Vagina (tissue), 2 donors: ENCODE measurements around the gene PLP2.

ENCODE experiments used
- POLR2A ChIP-seq, 2 donors: fragments of 450-650 bp; IDR thresholded peaks; one replicate each; pipeline ENCODE4 v1.6.1; 2017; ENCODE audit warnings: antibody characterized with exemption in 2 of 2, mild to moderate bottlenecking in 2 of 2, moderate library complexity in 2 of 2
- TF ChIP-seq, protein P1 (sequence below), 3 experiments: fragments of 450-650 bp in 2 of 3; fragments of 200-600 bp in 1 of 3; sonication (generic) in 1 of 3; IDR thresholded peaks; one replicate each; pipeline ENCODE4 v1.5.1; 2017 to 2019; ENCODE audit warnings: antibody characterized with exemption in 3 of 3, mild to moderate bottlenecking in 2 of 3, moderate library complexity in 2 of 3

DNA sequence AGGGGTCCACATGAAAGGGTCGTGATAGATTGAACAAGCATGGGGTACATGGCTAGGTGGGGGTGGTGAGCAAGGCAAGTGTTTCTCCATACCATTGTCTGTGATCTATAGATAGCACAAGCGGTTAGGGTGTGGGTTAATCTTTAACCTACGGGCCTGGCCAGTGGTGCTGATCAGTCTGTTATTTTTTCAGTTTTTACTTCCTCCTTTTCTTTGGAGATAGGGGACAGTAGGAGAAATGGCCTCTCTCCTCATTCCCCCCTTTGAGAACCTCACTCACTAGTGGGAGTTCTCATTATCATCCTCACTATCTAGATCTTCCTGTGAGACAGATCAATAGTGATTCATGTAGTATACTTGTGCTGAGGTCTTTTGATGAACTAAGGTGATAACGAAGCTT, 32.0 kb upstream of the PLP2 start:
- no peak for TF ChIP-seq POLR2A (IDR thresholded peaks at IDR 0.05)
- TF ChIP-seq, protein P1, sequence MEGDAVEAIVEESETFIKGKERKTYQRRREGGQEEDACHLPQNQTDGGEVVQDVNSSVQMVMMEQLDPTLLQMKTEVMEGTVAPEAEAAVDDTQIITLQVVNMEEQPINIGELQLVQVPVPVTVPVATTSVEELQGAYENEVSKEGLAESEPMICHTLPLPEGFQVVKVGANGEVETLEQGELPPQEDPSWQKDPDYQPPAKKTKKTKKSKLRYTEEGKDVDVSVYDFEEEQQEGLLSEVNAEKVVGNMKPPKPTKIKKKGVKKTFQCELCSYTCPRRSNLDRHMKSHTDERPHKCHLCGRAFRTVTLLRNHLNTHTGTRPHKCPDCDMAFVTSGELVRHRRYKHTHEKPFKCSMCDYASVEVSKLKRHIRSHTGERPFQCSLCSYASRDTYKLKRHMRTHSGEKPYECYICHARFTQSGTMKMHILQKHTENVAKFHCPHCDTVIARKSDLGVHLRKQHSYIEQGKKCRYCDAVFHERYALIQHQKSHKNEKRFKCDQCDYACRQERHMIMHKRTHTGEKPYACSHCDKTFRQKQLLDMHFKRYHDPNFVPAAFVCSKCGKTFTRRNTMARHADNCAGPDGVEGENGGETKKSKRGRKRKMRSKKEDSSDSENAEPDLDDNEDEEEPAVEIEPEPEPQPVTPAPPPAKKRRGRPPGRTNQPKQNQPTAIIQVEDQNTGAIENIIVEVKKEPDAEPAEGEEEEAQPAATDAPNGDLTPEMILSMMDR (IDR thresholded peaks at IDR 0.05) = no peak
